Naive B cell (primary cell): Measurements from ENCODE around the gene ZNF444. TPM values are rescaled to one million over a fixed set of nuclear protein-coding genes. Genes with fewer than 3 reads are reported as not detected.
"Not testable (repeated sequence)": the region's sequence is repeated elsewhere in the genome, so short reads cannot be mapped to it uniquely, and the experiment has no call there.

ENCODE experiments used
- ATAC-seq, 2 donors: fragments of 150-1000 bp; cut with Tn5 transposase; 2 replicates each; pipeline ENCODE4 v1.10.0; 2021; ENCODE audit warnings: low read depth in 2 of 2, mild to moderate bottlenecking in 2 of 2, moderate library complexity in 2 of 2
- DNase-seq: peaks from one replicate; pipeline ENCODE4 v3.0.0; 2022
- H3K27ac Mint-ChIP-seq, 6 donors: one replicate each; pipeline ENCODE4 v1.8.0; 2020 to 2022; ENCODE audit warnings: mild to moderate bottlenecking in 6 of 6, mixed read lengths in 6 of 6, moderate library complexity in 5 of 6, inconsistent platforms in 2 of 6
- H3K27me3 Mint-ChIP-seq, 3 donors: one replicate each; pipeline ENCODE4 v1.8.0; 2021 to 2022; ENCODE audit warnings: mixed read lengths in 3 of 3, mild to moderate bottlenecking in 1 of 3
- H3K36me3 Mint-ChIP-seq, 2 donors: one replicate each; pipeline ENCODE4 v1.8.0; 2020 to 2022; ENCODE audit warnings: mixed read lengths in 2 of 2, inconsistent platforms in 1 of 2, mild to moderate bottlenecking in 1 of 2
- H3K4me1 Mint-ChIP-seq, 3 donors: one replicate each; pipeline ENCODE4 v1.8.0; 2020 to 2022; ENCODE audit warnings: mixed read lengths in 3 of 3, inconsistent platforms in 1 of 3, mild to moderate bottlenecking in 1 of 3, moderate library complexity in 1 of 3
- H3K4me3 Mint-ChIP-seq, 8 donors: one replicate each; pipeline ENCODE4 v1.8.0; 2020 to 2022; ENCODE audit warnings: mild to moderate bottlenecking in 8 of 8, mixed read lengths in 8 of 8, moderate library complexity in 8 of 8, inconsistent platforms in 2 of 8
- H3K9me3 Mint-ChIP-seq, 7 donors: one replicate each; pipeline ENCODE4 v1.8.0; 2020 to 2022; ENCODE audit warnings: mixed read lengths in 7 of 7, mild to moderate bottlenecking in 5 of 7, inconsistent platforms in 2 of 7, moderate library complexity in 1 of 7
- polyA plus RNA-seq, 6 donors: library from polyadenylated mRNA; unstranded; fragments of 300-500 nt; fragmentation: Illumina TruSeq; gene quantifications; one replicate each; pipeline ENCODE4 v1.2.3, GENCODE V29; 2021; ENCODE audit warnings: low read depth in 6 of 6

Gene ZNF444
- polyA plus RNA-seq, 6 donors from 2014 or later, result 9.7 to 24.6 (median 13.1) TPM

- not testable (repeated sequence) for H3K27me3 Mint-ChIP-seq, DNase-seq, H3K4me3 Mint-ChIP-seq, ATAC-seq, H3K9me3 Mint-ChIP-seq
- peak overlapping the region in 1 of 6 donors; percentile 59 for H3K27ac Mint-ChIP-seq
- peaks cover 0 to 11% of the 10 kb centered on the region in 2 donors for H3K36me3 Mint-ChIP-seq
- peaks cover 15 to 21% (median 17%) of the 10 kb centered on the region in 3 donors for H3K4me1 Mint-ChIP-seq
These were observed 8.0 kb downstream of the ZNF444 start for GRCh38 chr19:56148955-56149655.

- Mint-ChIP-seq H3K36me3 (peaks cover 0 to 11% of the 10 kb centered on the region in 2 donors), H3K27ac (no peak overlapping the region), H3K4me1 (peaks cover 11 to 17% (median 14%) of the 10 kb centered on the region in 3 donors), H3K4me3 (no peak overlapping the region), H3K27me3 (no peaks in the 10 kb centered on the region), H3K9me3 (peaks cover 0 to 2% (median 0%) of the 10 kb centered on the region in 7 donors)
- ATAC-seq, result no peak
- DNase-seq, result no peak
These were observed 8.6 kb downstream of the ZNF444 start for GRCh38 chr19:56149656-56150038.

GRCh38 chr19:56150358-56150757, 9.3 kb downstream of the ZNF444 start:
- Mint-ChIP-seq H3K27me3 (no peaks in the 10 kb centered on the region), H3K9me3 (peaks cover 0 to 2% (median 0%) of the 10 kb centered on the region in 7 donors), H3K36me3 (peaks cover 0 to 11% of the 10 kb centered on the region in 2 donors), H3K27ac (no peak overlapping the region), H3K4me3 (no peak overlapping the region), H3K4me1 (peaks cover 11 to 14% (median 14%) of the 10 kb centered on the region in 3 donors)
- DNase-seq (no peak), ATAC-seq (no peak)

GRCh38 chr19:56152644-56153043, 11.6 kb downstream of the ZNF444 start:
- Mint-ChIP-seq H3K27ac (peak overlapping the region in 1 of 6 donors; percentile 63), H3K4me1 (peaks cover 11 to 14% (median 14%) of the 10 kb centered on the region in 3 donors), H3K9me3 (peaks cover 0 to 2% (median 0%) of the 10 kb centered on the region in 7 donors), H3K4me3 (no peak overlapping the region), H3K27me3 (no peaks in the 10 kb centered on the region), H3K36me3 (peaks cover 0 to 11% of the 10 kb centered on the region in 2 donors)
- DNase-seq (no peak), ATAC-seq (no peak)

GRCh38 chr19:56153507-56153906, 12.4 kb downstream of the ZNF444 start:
- peak overlapping the region in 4 of 6 donors; percentile 12 to 65 (median 19) for H3K27ac Mint-ChIP-seq
- peaks cover 0 to 2% (median 0%) of the 10 kb centered on the region in 7 donors for H3K9me3 Mint-ChIP-seq
- H3K36me3 Mint-ChIP-seq, result peaks cover 0 to 14% of the 10 kb centered on the region in 2 donors
- H3K4me1 Mint-ChIP-seq, result peaks cover 11 to 14% (median 14%) of the 10 kb centered on the region in 3 donors
- ATAC-seq (no peak), DNase-seq (no peak)
- H3K4me3 Mint-ChIP-seq, result no peak overlapping the region
- H3K27me3 Mint-ChIP-seq, result no peaks in the 10 kb centered on the region

- Mint-ChIP-seq H3K27me3 (no peaks in the 10 kb centered on the region), H3K4me3 (no peak overlapping the region), H3K36me3 (peaks cover 0 to 21% of the 10 kb centered on the region in 2 donors), H3K9me3 (no peaks in the 10 kb centered on the region), H3K4me1 (peaks cover 14 to 16% (median 14%) of the 10 kb centered on the region in 3 donors), H3K27ac (peak overlapping the region in 1 of 6 donors; percentile 38)
- ATAC-seq, result no peak
- DNase-seq, result no peak
These were observed 14.1 kb downstream of the ZNF444 start for GRCh38 chr19:56155124-56155687.

- Mint-ChIP-seq H3K27me3 (no peaks in the 10 kb centered on the region), H3K9me3 (no peaks in the 10 kb centered on the region), H3K4me3 (no peak overlapping the region), H3K27ac (no peak overlapping the region), H3K4me1 (peaks cover 10 to 14% (median 13%) of the 10 kb centered on the region in 3 donors), H3K36me3 (peaks cover 0 to 23% of the 10 kb centered on the region in 2 donors)
- ATAC-seq, result no peak
- no peak for DNase-seq
These were observed 15.7 kb downstream of the ZNF444 start for GRCh38 chr19:56156768-56157167.

- H3K36me3 Mint-ChIP-seq, result peaks cover 0 to 23% of the 10 kb centered on the region in 2 donors
- DNase-seq (no peak), ATAC-seq (no peak)
- no peak overlapping the region for H3K27ac Mint-ChIP-seq
- peaks cover 0 to under 1% (median 0%) of the 10 kb centered on the region in 7 donors for H3K9me3 Mint-ChIP-seq
- no peaks in the 10 kb centered on the region for H3K27me3 Mint-ChIP-seq
- H3K4me1 Mint-ChIP-seq, result peaks cover 4 to 11% (median 7%) of the 10 kb centered on the region in 3 donors
- H3K4me3 Mint-ChIP-seq, result no peak overlapping the region
These were observed 17.2 kb downstream of the ZNF444 start for GRCh38 chr19:56158170-56158757.

- peaks cover 0 to 23% of the 10 kb centered on the region in 2 donors for H3K36me3 Mint-ChIP-seq
- H3K27me3 Mint-ChIP-seq, result peaks cover 0 to 2% (median 0%) of the 10 kb centered on the region in 3 donors
- peaks cover 0 to 8% (median 2%) of the 10 kb centered on the region in 3 donors for H3K4me1 Mint-ChIP-seq
- H3K9me3 Mint-ChIP-seq, result peaks cover 0 to 2% (median 0%) of the 10 kb centered on the region in 7 donors
- H3K27ac Mint-ChIP-seq, result no peak overlapping the region
- no peak for DNase-seq
- ATAC-seq, result no peak
- no peak overlapping the region for H3K4me3 Mint-ChIP-seq
These were observed 18.0 kb downstream of the ZNF444 start for GRCh38 chr19:56159009-56159559.

- H3K27me3 Mint-ChIP-seq, result peaks cover under 1 to 8% (median 3%) of the 10 kb centered on the region in 3 donors
- H3K4me1 Mint-ChIP-seq, result peaks cover 0 to 8% (median 2%) of the 10 kb centered on the region in 3 donors
- peaks cover 0 to 23% of the 10 kb centered on the region in 2 donors for H3K36me3 Mint-ChIP-seq
- peaks cover 0 to 2% (median 0%) of the 10 kb centered on the region in 7 donors for H3K9me3 Mint-ChIP-seq
- no peak overlapping the region for H3K27ac Mint-ChIP-seq
- ATAC-seq (no peak), DNase-seq (no peak)
- H3K4me3 Mint-ChIP-seq, result no peak overlapping the region
These were observed 18.7 kb downstream of the ZNF444 start for GRCh38 chr19:56159622-56160271.

GRCh38 chr19:56161534-56161933, 20.4 kb downstream of the ZNF444 start:
- peaks cover 4 to 20% (median 8%) of the 10 kb centered on the region in 3 donors for H3K27me3 Mint-ChIP-seq

GRCh38 chr19:56162258-56162657, 21.2 kb downstream of the ZNF444 start:
- no peak for DNase-seq
- Mint-ChIP-seq H3K27me3 (peaks cover 4 to 22% (median 8%) of the 10 kb centered on the region in 3 donors), H3K9me3 (peaks cover 0 to 2% (median 0%) of the 10 kb centered on the region in 7 donors), H3K36me3 (peaks cover 0 to 23% of the 10 kb centered on the region in 2 donors), H3K4me1 (peaks cover 2 to 8% (median 4%) of the 10 kb centered on the region in 3 donors), H3K4me3 (no peak overlapping the region), H3K27ac (peak overlapping the region in 1 of 6 donors; percentile 68)
- no peak for ATAC-seq

More at GRCh38 chr19:56161534-56161933, 20.4 kb downstream of the ZNF444 start:
- Mint-ChIP-seq H3K9me3 (peaks cover 0 to 2% (median 0%) of the 10 kb centered on the region in 7 donors), H3K4me3 (no peak overlapping the region), H3K36me3 (peaks cover 0 to 23% of the 10 kb centered on the region in 2 donors), H3K4me1 (peaks cover 2 to 8% (median 4%) of the 10 kb centered on the region in 3 donors), H3K27ac (peak overlapping the region in 1 of 6 donors; percentile 33)
- DNase-seq (no peak), ATAC-seq (no peak)

GRCh38 chr19:56163097-56163496, 22.0 kb downstream of the ZNF444 start:
- DNase-seq (no peak), ATAC-seq (no peak)
- Mint-ChIP-seq H3K36me3 (peaks cover 0 to 23% of the 10 kb centered on the region in 2 donors), H3K4me1 (peaks cover 2 to 8% (median 4%) of the 10 kb centered on the region in 3 donors), H3K27ac (peak overlapping the region in 1 of 6 donors; percentile 53), H3K9me3 (peaks cover 0 to 2% (median 0%) of the 10 kb centered on the region in 7 donors), H3K27me3 (peaks cover 4 to 25% (median 8%) of the 10 kb centered on the region in 3 donors), H3K4me3 (no peak overlapping the region)
